ENCODE results near the gene ASB12. TPM values are rescaled to one million over a fixed set of nuclear protein-coding genes. Genes with fewer than 3 reads are reported as not detected.
"Not testable (repeated sequence)": the region's sequence is repeated elsewhere in the genome, so short reads cannot be mapped to it uniquely, and the experiment has no call there.

The ASB12 gene, protein sequence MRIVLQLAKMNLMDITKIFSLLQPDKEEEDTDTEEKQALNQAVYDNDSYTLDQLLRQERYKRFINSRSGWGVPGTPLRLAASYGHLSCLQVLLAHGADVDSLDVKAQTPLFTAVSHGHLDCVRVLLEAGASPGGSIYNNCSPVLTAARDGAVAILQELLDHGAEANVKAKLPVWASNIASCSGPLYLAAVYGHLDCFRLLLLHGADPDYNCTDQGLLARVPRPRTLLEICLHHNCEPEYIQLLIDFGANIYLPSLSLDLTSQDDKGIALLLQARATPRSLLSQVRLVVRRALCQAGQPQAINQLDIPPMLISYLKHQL
- 0.31 TPM for total RNA-seq

DNA sequence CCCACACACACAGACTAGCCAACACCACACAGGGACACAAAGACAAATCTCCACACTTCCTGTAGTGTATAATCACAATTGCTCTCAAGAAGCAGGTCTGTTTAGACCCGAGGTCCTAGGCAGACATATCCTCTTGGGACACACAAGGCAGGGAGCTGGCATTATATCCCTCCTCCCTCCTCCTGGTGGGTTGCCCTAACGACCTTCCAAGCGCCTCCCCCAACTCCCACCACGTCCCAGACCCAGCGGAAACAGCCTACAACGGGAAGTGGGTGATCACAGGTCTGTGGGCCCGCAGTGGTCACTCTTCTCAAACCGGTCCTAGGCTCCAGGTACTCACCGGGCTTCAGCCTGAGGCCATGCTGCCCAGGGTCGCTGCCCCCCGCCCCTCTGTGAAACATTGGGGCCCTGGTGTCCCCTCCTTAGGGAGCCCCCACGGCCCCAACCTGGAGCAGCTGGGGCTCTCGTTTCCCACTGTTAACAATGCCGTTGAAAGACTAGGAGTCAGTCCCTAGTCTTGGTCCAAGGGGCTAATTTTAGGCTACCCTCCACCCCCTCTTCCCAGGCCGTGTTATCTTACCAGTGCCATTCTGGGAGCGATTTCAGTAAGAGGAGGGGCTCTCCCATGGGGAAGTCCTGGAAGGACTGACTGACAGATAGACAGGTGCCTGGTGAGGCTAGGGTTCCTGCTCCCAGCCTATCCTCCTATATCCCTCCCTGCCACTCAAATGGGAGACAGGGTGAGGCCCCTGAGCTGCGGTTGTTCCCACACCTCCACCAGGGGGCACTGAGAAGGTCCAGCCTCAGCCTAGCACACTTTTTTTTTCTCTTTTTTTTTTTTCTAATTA is at the start of gene ASB12:
ASB12 (minus strand) TSS at position 485 of the 848 bp plus-strand sequence. CDS start 4,957 bp downstream, outside the sequence.
- DNase-seq = no peak

GRCh38 chrX:64265265-64265664 is 34.9 kb upstream of the ASB12 start:
- no peak for DNase-seq

DNA sequence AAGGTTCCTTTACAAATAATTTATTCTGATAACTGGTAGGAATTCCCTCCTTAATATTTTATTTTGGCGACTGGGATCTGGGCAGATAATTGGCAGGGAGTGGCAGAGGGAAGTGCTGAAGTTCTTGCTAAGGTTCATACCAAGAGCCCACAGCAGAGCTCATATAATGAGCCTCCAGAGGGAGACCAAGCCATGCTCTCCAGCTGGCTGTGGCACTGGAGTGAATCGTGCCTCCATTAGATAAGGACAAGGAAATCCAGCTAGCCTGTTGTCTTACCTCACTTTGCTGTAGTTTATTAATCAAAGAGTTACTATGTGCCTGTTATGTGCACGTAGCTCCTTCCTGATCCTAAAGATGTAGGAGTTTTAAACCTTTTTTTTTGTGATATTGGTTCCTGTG is 1.3 kb downstream of the ASB12 start:
- no peak for DNase-seq

- no peak for DNase-seq
Observed at GRCh38 chrX:64218023-64218422, 12.4 kb downstream of the ASB12 start.

- not testable (repeated sequence) for DNase-seq
Observed at GRCh38 chrX:64213989-64214388, 16.4 kb downstream of the ASB12 start.

DNA sequence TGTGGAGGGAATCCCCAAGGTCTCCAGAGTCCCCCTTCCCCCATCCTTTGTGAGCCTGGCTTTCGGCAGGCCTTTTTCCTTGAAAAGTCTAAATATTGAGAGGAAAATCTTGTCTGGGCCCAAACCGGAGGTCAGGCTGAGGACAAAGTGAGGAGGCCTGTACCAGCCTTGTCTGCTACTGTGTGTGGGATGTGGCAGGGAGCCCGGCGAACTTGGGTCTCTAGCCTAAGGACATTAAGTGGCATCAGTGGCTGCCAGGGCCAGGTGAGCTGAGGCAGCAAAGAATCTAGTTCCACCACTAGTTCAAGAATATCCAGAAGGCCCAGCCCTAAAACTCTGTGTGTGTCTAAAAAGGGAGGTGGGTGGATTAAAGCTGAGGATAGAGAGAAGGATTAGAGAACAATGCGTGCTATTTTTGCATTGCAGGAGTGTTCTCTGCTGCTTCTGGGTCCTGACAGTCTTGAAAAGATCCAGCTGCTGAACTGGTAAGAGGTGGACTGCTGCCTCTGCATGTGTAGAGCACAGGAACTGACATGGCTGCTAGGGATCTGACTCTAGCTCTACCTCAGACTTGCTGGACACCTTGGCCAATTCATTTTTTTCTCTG is 23.7 kb downstream of the ASB12 start:
- DNase-seq = peak; percentile 13

- DNase-seq = peak; percentile 90
Observed at GRCh38 chrX:64205735-64206501, 24.5 kb downstream of the ASB12 start.

GRCh38 chrX:64205441-64205734 is 25.0 kb downstream of the ASB12 start, which contains the start of gene AMER1:
AMER1 (minus strand) TSS chrX:64205708; CDS start chrX:64193286, 12,422 bp downstream.
- DNase-seq = no peak

- DNase-seq = peak; percentile 55
Observed at GRCh38 chrX:64204701-64205440, 25.5 kb downstream of the ASB12 start.

DNA sequence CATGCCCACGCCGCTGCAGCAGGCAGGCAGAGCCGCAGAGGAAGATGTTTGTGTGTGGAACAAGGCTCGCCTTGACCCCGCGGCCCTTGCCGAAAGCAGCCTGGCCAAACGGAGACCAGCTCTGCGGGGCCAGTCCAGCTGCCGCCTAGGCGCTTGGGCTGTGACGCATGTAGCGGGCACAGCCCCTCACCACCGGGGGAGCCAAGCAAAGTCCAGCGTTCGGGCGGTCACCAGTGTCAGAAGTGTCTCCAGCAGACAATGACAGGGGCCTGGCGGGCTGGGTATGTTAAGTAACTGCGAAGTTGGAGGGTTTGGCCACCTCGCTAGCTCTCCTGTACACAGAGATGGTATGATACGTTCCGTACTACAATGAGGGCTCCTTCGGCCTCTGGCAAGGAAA is 26.2 kb downstream of the ASB12 start:
- no peak for DNase-seq

- no peak for DNase-seq
Observed at GRCh38 chrX:64202808-64203325, 27.5 kb downstream of the ASB12 start.

DNA sequence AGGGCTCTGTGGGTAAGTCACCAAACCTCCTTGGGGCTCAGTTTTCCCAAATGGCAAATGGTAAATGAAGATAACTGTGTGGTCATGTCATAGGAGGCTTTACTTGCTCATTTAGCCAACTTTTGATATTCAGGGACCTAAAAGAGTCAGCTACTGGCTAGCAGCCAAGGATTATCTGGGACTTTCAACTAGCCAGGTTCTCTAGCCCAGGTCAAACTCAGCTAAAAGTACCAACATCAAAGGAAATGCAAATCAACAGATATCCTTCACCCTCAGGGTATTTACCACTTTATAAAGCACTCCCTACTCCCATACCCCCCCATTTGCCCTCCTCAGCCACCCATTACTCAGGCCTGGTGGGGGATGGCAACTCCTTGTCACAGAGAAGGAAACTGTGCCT is 32.4 kb downstream of the ASB12 start:
- DNase-seq = no peak

GRCh38 chrX:64196606-64197005 is 33.8 kb downstream of the ASB12 start:
- no peak for DNase-seq

DNA sequence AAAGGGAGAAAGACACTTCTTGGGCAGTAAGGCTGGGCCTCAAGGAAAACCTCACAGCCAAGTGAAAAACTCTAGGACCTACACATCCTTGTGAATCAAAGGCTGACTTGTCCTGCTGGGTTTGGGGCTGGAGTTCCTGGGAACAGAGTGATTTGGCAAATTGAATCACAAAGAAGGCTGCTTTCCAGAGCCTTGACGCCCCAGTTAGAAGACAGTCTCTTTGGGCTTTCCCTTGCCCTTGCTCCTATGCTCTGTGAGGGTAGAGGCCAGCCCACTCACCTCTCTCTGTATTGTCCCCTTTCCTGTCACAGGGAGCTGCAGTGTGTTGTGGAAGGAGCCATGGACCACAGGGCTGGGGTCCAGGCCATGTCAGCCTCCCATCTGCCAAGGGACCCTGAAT is 34.5 kb downstream of the ASB12 start:
- no peak for DNase-seq

DNA sequence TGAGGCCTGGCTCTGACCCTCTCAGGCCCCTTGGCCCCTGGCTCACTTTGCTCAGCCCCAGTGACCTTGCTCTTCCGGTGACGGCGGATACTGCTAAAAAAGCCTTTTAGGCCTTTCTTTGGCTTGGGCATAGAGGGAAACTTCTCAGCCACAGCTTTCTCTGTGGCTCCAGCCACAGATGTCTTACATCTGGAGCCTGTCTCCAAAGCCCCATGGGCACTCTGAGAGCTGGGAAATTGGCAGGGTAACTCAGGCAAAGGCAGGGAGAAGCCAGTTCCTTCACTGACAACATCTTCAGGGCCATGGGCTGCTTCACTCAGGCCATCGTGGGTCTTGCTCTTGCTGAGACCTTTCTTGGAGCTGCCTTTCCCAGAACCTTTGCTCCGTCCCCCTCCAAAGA is 37.7 kb downstream of the ASB12 start:
- DNase-seq = no peak

DNA sequence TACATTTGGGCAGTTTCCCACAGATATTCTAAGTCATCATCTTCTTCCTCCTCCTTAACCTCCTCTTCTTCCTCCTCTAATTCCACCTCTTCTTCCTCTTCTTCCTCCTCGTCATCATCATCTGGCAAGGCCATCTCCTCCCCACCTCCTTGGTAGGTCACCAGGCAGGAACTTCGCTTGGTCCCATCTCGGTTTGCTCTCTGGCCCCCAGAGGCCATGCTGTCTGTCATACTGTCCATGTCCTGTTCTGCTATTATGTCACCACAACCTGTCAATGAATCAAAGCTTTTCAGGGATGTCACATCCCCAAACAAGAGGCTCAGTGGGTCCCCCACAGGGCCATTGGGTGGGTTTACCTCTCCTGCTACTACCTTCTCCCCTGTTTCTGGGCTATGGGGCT is 38.4 kb downstream of the ASB12 start:
- no peak for DNase-seq

DNA sequence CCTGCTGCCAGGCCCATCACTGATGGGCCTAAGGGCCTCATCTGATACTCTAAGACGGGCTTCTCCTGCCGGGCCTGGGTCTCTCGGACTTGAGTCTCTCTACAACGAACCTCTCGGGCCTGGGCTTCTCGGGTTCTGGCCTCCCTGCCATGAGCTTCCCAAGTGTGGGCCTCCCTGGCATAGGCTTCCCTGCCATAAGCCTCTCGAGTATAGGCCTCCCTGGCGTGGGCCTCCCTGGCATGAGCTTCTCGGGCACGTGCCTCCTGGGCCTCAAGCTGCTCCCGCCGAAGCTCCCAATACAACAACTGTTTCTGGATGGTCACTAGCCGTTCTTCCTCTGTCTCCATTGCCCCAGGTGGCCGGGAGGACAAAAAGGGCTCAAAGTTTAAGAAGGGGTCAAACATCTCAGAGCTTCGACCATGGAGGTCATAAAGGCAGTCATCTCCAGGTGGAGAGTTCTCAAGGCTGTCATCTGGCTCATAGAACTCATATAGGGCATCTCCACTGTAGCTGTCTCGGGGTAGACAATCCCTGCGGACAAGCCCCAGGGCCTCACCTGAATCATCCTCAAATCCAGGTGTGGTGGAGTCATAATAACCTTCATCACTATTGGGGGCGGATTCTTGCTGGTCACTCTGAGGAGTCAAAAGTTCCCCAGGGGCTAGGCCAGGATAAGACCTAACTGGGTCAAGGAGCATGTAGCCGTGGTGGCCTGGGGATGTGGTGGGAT is 39.0 kb downstream of the ASB12 start:
- DNase-seq = no peak

GRCh38 chrX:64190136-64190740 is 40.2 kb downstream of the ASB12 start:
- no peak for DNase-seq

DNA sequence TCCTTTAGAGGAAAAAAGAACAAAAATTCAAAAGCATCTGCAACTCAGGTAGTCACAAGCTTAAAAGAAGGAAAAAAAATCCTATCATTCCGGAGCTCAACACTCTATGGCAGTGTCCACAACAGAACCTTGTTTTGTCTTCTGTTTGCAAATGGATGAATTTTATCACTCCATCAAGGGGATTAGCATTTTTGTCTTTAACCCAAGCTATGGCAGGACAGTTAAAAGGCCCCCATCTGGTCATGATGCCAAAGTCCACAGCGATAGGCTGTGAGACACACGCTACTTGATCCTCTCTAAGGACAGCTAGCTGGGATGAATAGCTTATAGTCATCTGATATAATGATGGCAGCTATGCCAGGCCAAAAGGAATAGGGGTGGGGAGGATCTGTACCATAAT is 41.5 kb downstream of the ASB12 start:
- DNase-seq = no peak

GRCh38 chrX:64187762-64188150 is 42.7 kb downstream of the ASB12 start:
- no peak for DNase-seq
